HEK293 (cell line): Measurements from ENCODE around the gene CEP57L1.
A peak's percentile ranks its signal among the peaks of the same experiment; 100 is the strongest.

Experiments used
- HOXC10 ChIP-seq: sonication (generic); formaldehyde crosslinking; IDR thresholded peaks from 2 replicates; pipeline ENCODE4 v1.8.1; 2023; ENCODE audit warnings: mild to moderate bottlenecking, missing genetic modification reagents
- INSM2 ChIP-seq: fragments of 450-650 bp; formaldehyde crosslinking; IDR thresholded peaks from 2 replicates; pipeline ENCODE4 v1.5.1; 2016; ENCODE audit warnings: missing biosample characterization, missing genetic modification characterization
- KLF16 ChIP-seq: fragments of 450-650 bp; formaldehyde crosslinking; IDR thresholded peaks from 2 replicates; pipeline ENCODE4 v1.5.1; 2017; ENCODE audit warnings: missing biosample characterization, missing genetic modification characterization
- KLF7 ChIP-seq: fragments of 450-650 bp; formaldehyde crosslinking; IDR thresholded peaks from 2 replicates; pipeline ENCODE4 v1.5.1; 2016; ENCODE audit warnings: missing biosample characterization, missing genetic modification characterization, borderline replicate concordance
- PRDM10 ChIP-seq: fragments of 450-650 bp; formaldehyde crosslinking; IDR thresholded peaks from 2 replicates; pipeline ENCODE4 v1.5.1; 2016; ENCODE audit warnings: missing biosample characterization, missing genetic modification characterization
- SCRT2 ChIP-seq: fragments of 450-650 bp; formaldehyde crosslinking; IDR thresholded peaks from 2 replicates; pipeline ENCODE4 v1.5.1; 2016; ENCODE audit warnings: missing biosample characterization, missing genetic modification characterization
- SP7 ChIP-seq: fragments of 450-650 bp; formaldehyde crosslinking; IDR thresholded peaks from 2 replicates; pipeline ENCODE4 v1.5.1; 2016; ENCODE audit warnings: missing biosample characterization, missing genetic modification characterization
- TRIM28 ChIP-seq: IDR thresholded peaks from 2 replicates; pipeline ENCODE4 v1.6.1; 2011; ENCODE audit warnings: low read length, control low read depth, borderline replicate concordance
- YY1 ChIP-seq: fragments of 450-650 bp; formaldehyde crosslinking; IDR thresholded peaks from 2 replicates; pipeline ENCODE4 v1.5.1; 2018; ENCODE audit warnings: missing biosample characterization, missing genetic modification characterization
- ZBTB17 ChIP-seq: fragments of 450-650 bp; formaldehyde crosslinking; IDR thresholded peaks from 2 replicates; pipeline ENCODE4 v1.5.1; 2016; ENCODE audit warnings: missing biosample characterization, missing genetic modification characterization
- ZBTB21 ChIP-seq: fragments of 450-650 bp; formaldehyde crosslinking; IDR thresholded peaks from 2 replicates; pipeline ENCODE4 v1.5.1; 2017; ENCODE audit warnings: missing biosample characterization, missing genetic modification characterization
- ZNF10 ChIP-seq: fragments of 450-650 bp; formaldehyde crosslinking; IDR thresholded peaks from 2 replicates; pipeline ENCODE4 v1.5.1; 2017; ENCODE audit warnings: missing biosample characterization, missing genetic modification characterization
- ZNF133 ChIP-seq: fragments of 450-650 bp; formaldehyde crosslinking; IDR thresholded peaks from 2 replicates; pipeline ENCODE4 v1.5.1; 2016; ENCODE audit warnings: missing biosample characterization, missing genetic modification characterization
- ZNF148 ChIP-seq: fragments of 450-650 bp; formaldehyde crosslinking; IDR thresholded peaks from 2 replicates; pipeline ENCODE4 v1.5.0; 2017; ENCODE audit warnings: missing biosample characterization, missing genetic modification characterization, borderline replicate concordance
- ZNF157 ChIP-seq: fragments of 450-650 bp; formaldehyde crosslinking; IDR thresholded peaks from 2 replicates; pipeline ENCODE4 v1.5.1; 2016; ENCODE audit warnings: missing biosample characterization, missing genetic modification characterization
- ZNF16 ChIP-seq: fragments of 450-650 bp; formaldehyde crosslinking; IDR thresholded peaks from 2 replicates; pipeline ENCODE4 v1.5.1; 2016; ENCODE audit warnings: low read depth, missing biosample characterization, missing genetic modification characterization
- ZNF302 ChIP-seq: fragments of 450-650 bp; formaldehyde crosslinking; IDR thresholded peaks from 2 replicates; pipeline ENCODE4 v1.5.1; 2016; ENCODE audit warnings: missing biosample characterization, missing genetic modification characterization, low read depth
- ZNF366 ChIP-seq: fragments of 450-650 bp; formaldehyde crosslinking; conservative IDR thresholded peaks from 2 replicates; pipeline ENCODE4 v1.5.1; 2016; ENCODE audit warnings: missing biosample characterization, missing genetic modification characterization
- ZNF398 ChIP-seq: fragments of 450-650 bp; formaldehyde crosslinking; IDR thresholded peaks from 2 replicates; pipeline ENCODE4 v1.5.1; 2017; ENCODE audit warnings: missing biosample characterization, missing genetic modification characterization
- ZNF433 ChIP-seq: fragments of 450-650 bp; formaldehyde crosslinking; IDR thresholded peaks from 2 replicates; pipeline ENCODE4 v1.5.1; 2016; ENCODE audit warnings: missing biosample characterization, missing genetic modification characterization, low read depth
- ZNF449 ChIP-seq: fragments of 450-650 bp; formaldehyde crosslinking; IDR thresholded peaks from 2 replicates; pipeline ENCODE4 v1.5.1; 2017; ENCODE audit warnings: missing biosample characterization, mild to moderate bottlenecking, missing genetic modification characterization, moderate library complexity
- ZNF530 ChIP-seq: fragments of 450-650 bp; formaldehyde crosslinking; IDR thresholded peaks from 2 replicates; pipeline ENCODE4 v1.5.1; 2016; ENCODE audit warnings: low read depth, missing biosample characterization, missing genetic modification characterization
- ZNF580 ChIP-seq: fragments of 450-650 bp; formaldehyde crosslinking; IDR thresholded peaks from 2 replicates; pipeline ENCODE4 v1.5.1; 2016; ENCODE audit warnings: missing biosample characterization, missing genetic modification characterization
- ZNF623 ChIP-seq: fragments of 450-650 bp; formaldehyde crosslinking; IDR thresholded peaks from 2 replicates; pipeline ENCODE4 v1.5.1; 2016; ENCODE audit warnings: missing biosample characterization, missing genetic modification characterization
- ZNF76 ChIP-seq: fragments of 450-650 bp; formaldehyde crosslinking; IDR thresholded peaks from 2 replicates; pipeline ENCODE4; 2016; ENCODE audit warnings: low read depth, missing biosample characterization, missing genetic modification characterization, borderline replicate concordance
- ZSCAN23 ChIP-seq: fragments of 450-650 bp; formaldehyde crosslinking; IDR thresholded peaks from 2 replicates; pipeline ENCODE4 v1.5.1; 2016; ENCODE audit warnings: missing biosample characterization, missing genetic modification characterization

CEP57L1 gene

GRCh38 chr6:109095036-109095834 is at the start of gene CEP57L1 (continued):
- TF ChIP-seq INSM2 (no peak), ZNF148 (tag by site-specific recombination) (no peak), ZNF157 (no peak; the same call in 1 of the 2 replicates), YY1 (tag by site-specific recombination) (0 out of 2 replicates have a peak, but pooled peaks have one; percentile 4), ZNF530 (tag by site-specific recombination) (no peak), ZNF449 (tag by site-specific recombination) (peak; percentile 62), ZNF433 (no peak), ZNF580 (tag by site-specific recombination) (peak; percentile 72; the same call in 1 of the 2 replicates), KLF7 (peak; percentile 76; the same call in 1 of the 2 replicates), TRIM28 (peak; percentile 70; the same call in 1 of the 2 replicates), KLF16 (tag by site-specific recombination) (no peak; the same call in 1 of the 2 replicates), ZNF302 (tag by site-specific recombination) (no peak), ZBTB21 (peak; percentile 78; the same call in 1 of the 2 replicates), HOXC10 (CRISPR knock-in tag) (no peak), SP7 (peak; percentile 46; the same call in 1 of the 2 replicates), ZBTB17 (peak; percentile 91), SCRT2 (tag by site-specific recombination) (0 out of 2 replicates have a peak, but pooled peaks have one; percentile 29), ZNF366 (tag by site-specific recombination) (peak; percentile 91), ZNF16 (no peak), PRDM10 (tag by site-specific recombination) (peak; percentile 97), ZNF133 (no peak), ZNF398 (tag by site-specific recombination) (no peak), ZNF76 (tag by site-specific recombination) (peak; percentile 98), ZNF623 (tag by site-specific recombination) (no peak), ZNF10 (tag by site-specific recombination) (peak; percentile 20; the same call in 1 of the 2 replicates), ZSCAN23 (tag by site-specific recombination) (0 out of 2 replicates have a peak, but pooled peaks have one; percentile 10)
